ENCODE results near the gene NUAK1.
"Not testable (repeated sequence)": the region's sequence is repeated elsewhere in the genome, so short reads cannot be mapped to it uniquely, and the experiment has no call there.

Gene NUAK1

DNA sequence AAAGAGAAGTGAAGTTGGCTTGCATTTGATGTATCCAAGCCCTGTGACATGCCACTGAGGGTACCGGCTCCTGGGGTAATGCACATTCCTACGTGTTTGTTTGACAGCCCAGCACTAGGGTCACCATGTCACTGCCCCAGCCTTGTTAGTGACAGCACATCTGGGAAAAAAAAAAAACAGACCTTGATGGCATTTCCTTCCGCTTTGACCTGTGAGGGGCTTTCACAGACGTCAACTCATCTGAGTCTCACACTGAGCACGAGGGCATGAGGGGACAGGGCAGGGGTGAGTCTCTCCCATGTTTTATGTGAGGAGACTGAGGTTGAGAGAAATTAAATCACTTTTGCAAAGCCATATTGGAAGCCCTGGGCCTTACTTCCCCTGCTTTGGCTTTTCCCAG is 111.5 kb downstream of the NUAK1 start:
- no peak for DNase-seq

GRCh38 chr12:106025129-106025528 is 113.6 kb downstream of the NUAK1 start:
- no peak for DNase-seq

- DNase-seq, result no peak
Measured at GRCh38 chr12:106023039-106023438, 115.7 kb downstream of the NUAK1 start.

DNA sequence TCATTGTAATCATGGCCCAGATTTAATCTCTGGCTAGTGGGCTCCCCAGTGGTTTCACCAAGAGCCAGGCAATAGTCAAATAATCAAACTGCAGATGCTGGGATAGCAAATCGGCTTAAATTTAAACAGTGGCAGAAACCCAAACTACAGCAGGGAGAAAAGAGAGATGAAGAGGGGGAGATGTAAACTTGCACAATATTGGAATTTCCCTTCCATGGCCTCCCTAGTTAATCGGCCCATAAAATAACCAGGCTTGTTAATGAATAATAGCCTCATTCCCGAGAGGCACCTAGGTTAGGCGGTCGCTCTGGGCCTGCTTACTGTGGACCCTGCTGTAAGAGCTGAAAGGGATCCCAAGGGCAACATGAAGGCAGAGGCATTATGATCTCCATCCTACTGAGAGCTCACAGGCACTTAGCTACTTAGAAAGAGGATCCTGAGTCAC is 116.2 kb downstream of the NUAK1 start:
- no peak for DNase-seq

- DNase-seq, result no peak
Measured at GRCh38 chr12:106021516-106021915, 117.2 kb downstream of the NUAK1 start.

DNA sequence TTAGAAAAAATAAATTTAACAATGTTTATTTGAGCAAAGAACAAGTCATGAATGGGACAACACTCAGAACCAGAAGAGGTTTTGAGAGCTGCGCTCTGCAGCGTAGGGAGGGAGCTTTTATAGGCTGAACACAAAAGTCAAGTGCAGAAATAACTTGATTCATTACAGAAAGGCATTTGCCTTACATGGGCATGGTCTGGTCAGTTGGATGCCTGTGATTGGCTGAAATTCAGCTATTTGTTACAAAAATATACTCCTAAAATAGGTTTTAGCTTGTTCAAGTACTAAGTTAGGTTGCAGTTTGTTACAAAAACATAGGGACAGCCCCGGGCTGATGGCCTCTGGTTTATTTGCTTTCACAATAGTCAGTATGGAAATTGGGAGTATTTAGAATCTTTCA is 118.0 kb downstream of the NUAK1 start:
- no peak for DNase-seq

- no peak for DNase-seq
Measured at GRCh38 chr12:106019144-106019543, 119.6 kb downstream of the NUAK1 start.

- no peak for DNase-seq
Measured at GRCh38 chr12:106018286-106018685, 120.5 kb downstream of the NUAK1 start.

DNA sequence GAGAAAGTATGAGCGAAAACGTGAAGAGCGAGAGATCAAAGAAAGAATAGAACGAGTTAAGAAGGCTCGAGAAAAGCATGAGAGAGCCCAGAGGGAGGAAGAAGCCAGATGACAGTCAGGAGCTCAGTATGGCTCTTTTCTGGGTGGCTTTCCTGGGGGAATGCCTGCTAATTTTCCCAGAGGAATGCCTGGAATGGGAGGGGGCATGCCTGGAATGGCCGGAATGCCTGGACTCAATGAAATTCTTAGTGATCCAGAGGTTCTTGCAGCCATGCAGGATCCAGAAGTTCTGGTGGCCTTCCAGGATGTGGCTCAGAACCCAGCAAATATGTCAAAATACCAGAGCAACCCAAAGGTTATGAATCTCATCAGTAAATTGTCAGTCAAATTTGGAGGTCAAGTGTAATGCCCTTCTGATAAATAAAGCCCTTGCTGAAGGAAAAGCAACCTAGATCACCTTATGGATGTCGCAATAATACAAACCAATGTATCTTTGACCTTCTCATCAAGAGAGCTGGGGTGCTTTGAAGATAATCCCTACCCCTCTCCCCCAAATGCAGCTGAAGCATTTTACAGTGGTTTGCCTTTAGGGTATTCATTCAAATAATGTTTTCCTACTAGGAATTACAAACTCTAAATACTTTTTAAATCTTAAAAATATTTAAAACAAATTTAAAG is 122.0 kb downstream of the NUAK1 start:
- not testable (repeated sequence) for DNase-seq

GRCh38 chr12:106015646-106016045 is 123.1 kb downstream of the NUAK1 start:
- no peak for DNase-seq

DNA sequence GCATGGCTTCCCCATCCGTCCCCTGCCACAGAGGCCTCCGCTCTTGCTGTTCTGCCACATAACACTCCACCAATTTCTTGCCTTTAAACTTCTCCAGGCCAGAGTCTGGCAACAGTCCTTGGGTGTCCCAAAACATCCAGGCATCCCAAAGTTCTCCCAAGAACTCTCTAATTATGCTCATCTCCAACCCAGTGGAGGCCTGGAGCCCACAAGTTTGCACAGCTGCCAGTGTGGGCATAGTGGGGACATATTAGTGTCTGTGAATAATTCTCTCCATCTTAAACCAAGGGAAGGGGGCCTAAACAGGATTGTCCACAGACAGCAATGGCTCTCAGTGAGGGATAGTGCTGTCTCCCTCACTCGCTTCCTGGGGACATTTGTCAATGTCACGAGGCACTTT is 124.8 kb downstream of the NUAK1 start:
- DNase-seq, result no peak
